HEK293T (cell line): ENCODE measurements around the gene ARL10.

ENCODE experiments used
- BHLHE40 ChIP-seq: fragments of 450-650 bp; IDR thresholded peaks from 2 replicates; pipeline ENCODE4 v1.6.1; 2016; ENCODE audit warnings: mild to moderate bottlenecking, moderate library complexity, borderline replicate concordance
- ELF4 ChIP-seq: fragments of 450-650 bp; IDR thresholded peaks from 2 replicates; pipeline ENCODE4 v1.6.1; 2017; ENCODE audit warnings: antibody characterized with exemption
- FOXM1 ChIP-seq: fragments of 450-650 bp; IDR thresholded peaks from 2 replicates; pipeline ENCODE4 v1.6.1; 2017; ENCODE audit warnings: mild to moderate bottlenecking, borderline replicate concordance
- PKNOX1 ChIP-seq: fragments of 450-650 bp; IDR thresholded peaks from 2 replicates; pipeline ENCODE4 v1.6.1; 2016
- SP1 ChIP-seq: fragments of 450-650 bp; IDR thresholded peaks from 2 replicates; pipeline ENCODE4 v1.6.1; 2017

- no peak for TF ChIP-seq SP1
- TF ChIP-seq BHLHE40: no peak
- TF ChIP-seq FOXM1: no peak
- TF ChIP-seq ELF4: no peak
- no peak for TF ChIP-seq PKNOX1
Measured at GRCh38 chr5:176317534-176318374, 47.5 kb upstream of the ARL10 start.
